ENCODE measurements around the gene BIRC7.

BIRC7 gene

GRCh38 chr20:63277466-63278272 lies 42.0 kb downstream of the BIRC7 start:
- H3K27ac ChIP-seq = no peak overlapping the region
- no peak for DNase-seq (ENCODE audit: low read depth, low spot score)

- DNase-seq (ENCODE audit: low read depth, low spot score) = no peak
- no peak overlapping the region for H3K27ac ChIP-seq
These were observed 43.0 kb downstream of the BIRC7 start for GRCh38 chr20:63278661-63279060.

- no peak for DNase-seq (ENCODE audit: low read depth, low spot score)
These were observed 44.2 kb downstream of the BIRC7 start for GRCh38 chr20:63279931-63280330.

GRCh38 chr20:63280371-63280770 lies 44.7 kb downstream of the BIRC7 start:
- DNase-seq (ENCODE audit: low read depth, low spot score) = no peak
- no peak overlapping the region for H3K27ac ChIP-seq

More at GRCh38 chr20:63279931-63280330, 44.2 kb downstream of the BIRC7 start:
- no peak overlapping the region for H3K27ac ChIP-seq

- no peak overlapping the region for H3K27ac ChIP-seq
- DNase-seq (ENCODE audit: low read depth, low spot score) = no peak
These were observed 45.3 kb downstream of the BIRC7 start for GRCh38 chr20:63280929-63281545.

- no peak for DNase-seq (ENCODE audit: low read depth, low spot score)
- H3K27ac ChIP-seq = no peak overlapping the region
These were observed 46.3 kb downstream of the BIRC7 start for GRCh38 chr20:63281742-63282665.

GRCh38 chr20:63282946-63283345 lies 47.2 kb downstream of the BIRC7 start:
- no peak overlapping the region for H3K27ac ChIP-seq
- DNase-seq (ENCODE audit: low read depth, low spot score) = no peak

GRCh38 chr20:63283397-63284082 lies 47.8 kb downstream of the BIRC7 start:
- no peak for DNase-seq (ENCODE audit: low read depth, low spot score)
- H3K27ac ChIP-seq = no peak overlapping the region

- no peak overlapping the region for H3K27ac ChIP-seq
- no peak for DNase-seq (ENCODE audit: low read depth, low spot score)
These were observed 48.4 kb downstream of the BIRC7 start for GRCh38 chr20:63284083-63284440.

- DNase-seq (ENCODE audit: low read depth, low spot score) = no peak
- no peak overlapping the region for H3K27ac ChIP-seq
These were observed 48.8 kb downstream of the BIRC7 start for GRCh38 chr20:63284544-63284949.

- no peak for DNase-seq (ENCODE audit: low read depth, low spot score)
- no peak overlapping the region for H3K27ac ChIP-seq
These were observed 49.3 kb downstream of the BIRC7 start for GRCh38 chr20:63284981-63285524.

GRCh38 chr20:63285636-63286615 lies 50.2 kb downstream of the BIRC7 start:
- no peak overlapping the region for H3K27ac ChIP-seq
- no peak for DNase-seq (ENCODE audit: low read depth, low spot score)

- no peak for DNase-seq (ENCODE audit: low read depth, low spot score)
- H3K27ac ChIP-seq = no peak overlapping the region
These were observed 51.3 kb downstream of the BIRC7 start for GRCh38 chr20:63286781-63287696.

- DNase-seq (ENCODE audit: low read depth, low spot score) = no peak
- H3K27ac ChIP-seq = no peak overlapping the region
These were observed 52.2 kb downstream of the BIRC7 start for GRCh38 chr20:63287697-63288580.

- H3K27ac ChIP-seq = no peak overlapping the region
- no peak for DNase-seq (ENCODE audit: low read depth, low spot score)
These were observed 53.0 kb downstream of the BIRC7 start for GRCh38 chr20:63288581-63289251.
